Body of pancreas (tissue), 4 donors: ENCODE data around the gene PRSS56.

Source experiments
- POLR2A ChIP-seq, 3 donors: fragments of 450-650 bp; IDR thresholded peaks; one replicate each; pipeline ENCODE4 v1.6.1; 2016; ENCODE audit warnings: antibody characterized with exemption in 3 of 3, mild to moderate bottlenecking in 2 of 3
- TF ChIP-seq, protein P1 (sequence below), 7 experiments: fragments of 450-650 bp in 4 of 7; fragments of 200-600 bp in 3 of 7; sonication (generic) in 3 of 7; IDR thresholded peaks; one replicate each; pipeline ENCODE4 v1.5.1; 2016 to 2019; ENCODE audit warnings: antibody characterized with exemption in 7 of 7

DNA sequence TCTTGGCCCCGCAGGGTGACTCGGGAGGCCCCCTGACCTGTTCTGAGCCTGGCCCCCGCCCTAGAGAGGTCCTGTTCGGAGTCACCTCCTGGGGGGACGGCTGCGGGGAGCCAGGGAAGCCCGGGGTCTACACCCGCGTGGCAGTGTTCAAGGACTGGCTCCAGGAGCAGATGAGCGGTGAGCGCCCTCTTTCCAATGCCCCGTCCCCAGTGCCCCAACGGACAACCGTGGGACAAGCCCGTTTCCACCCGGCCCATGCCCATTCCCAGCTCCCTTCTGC, 3.2 kb downstream of the PRSS56 start:
- TF ChIP-seq, protein P1, sequence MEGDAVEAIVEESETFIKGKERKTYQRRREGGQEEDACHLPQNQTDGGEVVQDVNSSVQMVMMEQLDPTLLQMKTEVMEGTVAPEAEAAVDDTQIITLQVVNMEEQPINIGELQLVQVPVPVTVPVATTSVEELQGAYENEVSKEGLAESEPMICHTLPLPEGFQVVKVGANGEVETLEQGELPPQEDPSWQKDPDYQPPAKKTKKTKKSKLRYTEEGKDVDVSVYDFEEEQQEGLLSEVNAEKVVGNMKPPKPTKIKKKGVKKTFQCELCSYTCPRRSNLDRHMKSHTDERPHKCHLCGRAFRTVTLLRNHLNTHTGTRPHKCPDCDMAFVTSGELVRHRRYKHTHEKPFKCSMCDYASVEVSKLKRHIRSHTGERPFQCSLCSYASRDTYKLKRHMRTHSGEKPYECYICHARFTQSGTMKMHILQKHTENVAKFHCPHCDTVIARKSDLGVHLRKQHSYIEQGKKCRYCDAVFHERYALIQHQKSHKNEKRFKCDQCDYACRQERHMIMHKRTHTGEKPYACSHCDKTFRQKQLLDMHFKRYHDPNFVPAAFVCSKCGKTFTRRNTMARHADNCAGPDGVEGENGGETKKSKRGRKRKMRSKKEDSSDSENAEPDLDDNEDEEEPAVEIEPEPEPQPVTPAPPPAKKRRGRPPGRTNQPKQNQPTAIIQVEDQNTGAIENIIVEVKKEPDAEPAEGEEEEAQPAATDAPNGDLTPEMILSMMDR (IDR thresholded peaks at IDR 0.05), result no peak
- no peak for TF ChIP-seq POLR2A (IDR thresholded peaks at IDR 0.05)
